Subcutaneous adipose tissue (tissue), 4 donors: ENCODE data around the gene CECR2. TPM values are rescaled to one million over a fixed set of nuclear protein-coding genes. Genes with fewer than 3 reads are reported as not detected.

Experiments used
- CTCF ChIP-seq: fragments of 450-650 bp; IDR thresholded peaks from one replicate; pipeline ENCODE4 v1.5.1; 2016; ENCODE audit warnings: low read depth, mild to moderate bottlenecking, control low read depth, antibody characterized with exemption, moderate library complexity
- total RNA-seq, 4 donors: library from RNA; depleted of rRNA; stranded (reverse); fragments of >200 nt; gene quantifications; one replicate each; pipeline ENCODE4 v1.1.0, GENCODE V29; 2016

Gene CECR2
- total RNA-seq, 4 donors from 2014 or later, result 0.16 to 1.7 (median 0.44) TPM; not detected in 1

- no peak for TF ChIP-seq CTCF
These were observed 49.6 kb downstream of the CECR2 start for GRCh38 chr22:17418890-17419324.

GRCh38 chr22:17419348-17419747 lies 50.1 kb downstream of the CECR2 start:
- no peak for TF ChIP-seq CTCF

GRCh38 chr22:17422736-17423343 lies 53.6 kb downstream of the CECR2 start:
- no peak for TF ChIP-seq CTCF

GRCh38 chr22:17423616-17424015 lies 54.4 kb downstream of the CECR2 start:
- TF ChIP-seq CTCF, result no peak

GRCh38 chr22:17429516-17429915 lies 60.3 kb downstream of the CECR2 start:
- no peak for TF ChIP-seq CTCF

- TF ChIP-seq CTCF, result no peak
These were observed 61.2 kb downstream of the CECR2 start for GRCh38 chr22:17430412-17430811.

GRCh38 chr22:17431179-17431578 lies 61.9 kb downstream of the CECR2 start:
- TF ChIP-seq CTCF, result no peak
